Adrenal gland (tissue), 5 donors: ENCODE results near the gene HEY2.

Experiments used
- CTCF ChIP-seq, 6 experiments: fragments of 450-650 bp in 4 of 6; fragments of 200-600 bp in 2 of 6; sonication (generic) in 1 of 6; IDR thresholded peaks; 1 replicate in 5 of 6; 2 replicates in 1 of 6; pipeline versions ENCODE4 v1.5.1 to v1.8.0; 2016 to 2021; ENCODE audit warnings: antibody characterized with exemption in 6 of 6, mild to moderate bottlenecking in 2 of 6, moderate library complexity in 1 of 6
- POLR2A ChIP-seq, 2 donors: fragments of 450-650 bp; IDR thresholded peaks; one replicate each; pipeline ENCODE4 v1.6.1; 2017; ENCODE audit warnings: antibody characterized with exemption in 2 of 2, mild to moderate bottlenecking in 2 of 2, moderate library complexity in 1 of 2
- donor health status: DM: no; HTN: no; CAD: no.

DNA sequence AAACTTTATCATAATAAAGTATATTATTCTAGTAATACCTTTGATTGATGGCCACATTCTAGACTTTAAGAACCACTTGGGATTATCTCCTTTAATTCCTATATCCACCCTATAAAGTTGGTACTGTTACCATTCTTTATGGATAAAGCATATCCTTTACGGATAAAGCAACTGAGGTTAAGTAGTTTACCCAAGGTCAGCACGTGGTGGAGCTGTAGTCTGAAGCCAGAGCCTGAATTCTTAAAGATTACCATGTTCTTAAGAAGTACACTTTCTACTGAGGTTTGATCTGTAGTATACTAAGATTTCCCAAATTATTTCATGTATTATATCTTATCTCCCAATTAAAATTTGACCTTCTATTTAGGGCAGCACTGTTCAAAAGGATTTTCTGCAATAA is 38.4 kb downstream of the HEY2 start:
- TF ChIP-seq POLR2A (IDR thresholded peaks at IDR 0.05) (no peak), CTCF (IDR thresholded peaks at IDR 0.05) (peak in 5 of 6 experiments; percentile 15 to 52 (median 46))
